AG04449 (cell line): ENCODE measurements around the gene RAPGEF2.

Experiments used
- CTCF ChIA-PET: fragments of 350-600 bp; formaldehyde crosslinking; extraction: SDS; loops from one replicate; lab custom pipeline; 2021; ENCODE audit warnings: antibody characterized with exemption; lab: Yijun Ruan, JAX
- POLR2A ChIA-PET: fragments of 400-600, 350-600 bp; formaldehyde crosslinking; extraction: SDS; loops from one replicate; lab custom pipeline; 2020; ENCODE audit warnings: antibody characterized with exemption, inconsistent platforms; lab: Yijun Ruan, JAX
- DNase-seq: peaks from one replicate; pipeline ENCODE4 v3.0.0-alpha.2; 2010; ENCODE audit warnings: low read depth, low spot score
- H3K4me3 ChIP-seq: 2 replicates; pipeline ENCODE4 v1.5.1; 2011; ENCODE audit warnings: low read depth, mild to moderate bottlenecking, control low read depth, low read length
- CTCF ChIP-seq: IDR thresholded peaks from one replicate; pipeline ENCODE4 v1.5.1; 2011; ENCODE audit warnings: mild to moderate bottlenecking, moderate library complexity, low read length, control low read depth, inconsistent platforms; ENCODE audit not compliant: insufficient read depth; ENCODE audit errors: missing control alignments

The RAPGEF2 gene

GRCh38 chr4:159237975-159238374, 135.1 kb downstream of the RAPGEF2 start:
- CTCF ChIA-PET, result no interaction called here

GRCh38 chr4:159238631-159239030, 135.8 kb downstream of the RAPGEF2 start:
- no peak for DNase-seq
- CTCF ChIA-PET, result no interaction called here
- no peak for TF ChIP-seq CTCF
- POLR2A ChIA-PET, result no interaction called here
- no peak overlapping the region for H3K4me3 ChIP-seq

More at GRCh38 chr4:159237975-159238374, 135.1 kb downstream of the RAPGEF2 start:
- TF ChIP-seq CTCF, result no peak
- no peak overlapping the region for H3K4me3 ChIP-seq
- DNase-seq, result no peak
- POLR2A ChIA-PET, result no interaction called here

- POLR2A ChIA-PET, result no interaction called here
Measured at GRCh38 chr4:159239629-159240028, 136.8 kb downstream of the RAPGEF2 start.

GRCh38 chr4:159240046-159240445, 137.2 kb downstream of the RAPGEF2 start:
- ChIA-PET CTCF (interaction anchor here (0.8 to 1.1 kb wide), 2 partner anchors 10 to 382 kb away, joined by 3 read pairs; no protein-coding TSS in a partner anchor), POLR2A (no interaction called here)
- TF ChIP-seq CTCF, result no peak
- H3K4me3 ChIP-seq, result no peak overlapping the region
- no peak for DNase-seq

More at GRCh38 chr4:159239629-159240028, 136.8 kb downstream of the RAPGEF2 start:
- no peak for TF ChIP-seq CTCF
- H3K4me3 ChIP-seq, result no peak overlapping the region
- CTCF ChIA-PET, result interaction anchor here (0.8 to 1.1 kb wide), 2 partner anchors 9 to 382 kb away, joined by 3 read pairs; no protein-coding TSS in a partner anchor
- DNase-seq, result no peak

- DNase-seq, result no peak
- POLR2A ChIA-PET, result no interaction called here
- TF ChIP-seq CTCF, result no peak
- no peak overlapping the region for H3K4me3 ChIP-seq
- CTCF ChIA-PET, result no interaction called here
Measured at GRCh38 chr4:159240687-159241086, 137.8 kb downstream of the RAPGEF2 start.

- no peak overlapping the region for H3K4me3 ChIP-seq
- no peak for DNase-seq
- no peak for TF ChIP-seq CTCF
- CTCF ChIA-PET, result no interaction called here
- POLR2A ChIA-PET, result no interaction called here
Measured at GRCh38 chr4:159242427-159242826, 139.5 kb downstream of the RAPGEF2 start.
